HCT116 (cell line): Measurements from ENCODE around the gene CAPG. TPM values are rescaled to one million over a fixed set of nuclear protein-coding genes. Genes with fewer than 3 reads are reported as not detected.

Source experiments
- ATAC-seq: fragments of 200-7000 bp; cut with Tn5 transposase; 2 replicates; pipeline ENCODE4 v1.9.1; 2020; ENCODE audit warnings: mild to moderate bottlenecking, moderate library complexity
- BruUV-seq: library from RNA; stranded (reverse); fragments of 400-500 nt; replicated peaks from 2 replicates; lab custom pipeline; 2021; lab: Mats Ljungman, UMichigan
- CTCF ChIA-PET: fragments of 300-600 bp; sonication (Branson Sonifier 250); formaldehyde crosslinking; loops from one replicate; lab custom pipeline; 2021; ENCODE audit warnings: antibody characterized with exemption; lab: Charles Lee
- POLR2A ChIA-PET: fragments of 300-600, 350-600 bp; sonication (Branson Sonifier 250); formaldehyde crosslinking; loops from one replicate; lab custom pipeline; 2021; ENCODE audit warnings: antibody characterized with exemption; lab: Charles Lee
- RAD21 ChIA-PET, 2 experiments: fragments of 300-600 bp; sonication (Branson Sonifier 250); formaldehyde crosslinking; loops; one replicate each; lab custom pipeline; 2023; ENCODE audit warnings: low total read pairs in 2 of 2; ENCODE audit not compliant: uncharacterized antibody in 2 of 2, unreplicated experiment in 2 of 2, low non-redundant PET in 1 of 2; lab: Charles Lee
- DNase-seq: peaks from one replicate; pipeline ENCODE4 v3.0.0-alpha.2; 2010; ENCODE audit warnings: low read depth, low spot score
- H2AFZ ChIP-seq: fragments of 200-600 bp; shearing (Covaris generic), sonication (generic); 2 replicates; pipeline ENCODE4 v1.6.1; 2017; ENCODE audit warnings: low read depth, mixed run types, mixed read lengths, antibody characterized with exemption, low read length; ENCODE audit not compliant: poor library complexity, severe bottlenecking
- H3K27ac ChIP-seq: 2 replicates; pipeline ENCODE4 v1.5.1; 2012; ENCODE audit warnings: low read depth, low read length
- H3K27me3 ChIP-seq: fragments of 200-600 bp; sonication (generic); 2 replicates; pipeline ENCODE4 v1.6.1; 2016; ENCODE audit warnings: mixed run types, low read length, mixed read lengths; ENCODE audit not compliant: insufficient read depth
- H3K36me3 ChIP-seq, 2 experiments: fragments of 200-500 bp in 1 of 2; fragments of 200-600 bp in 1 of 2; sonication (Bioruptor generic) in 1 of 2; sonication (generic) in 1 of 2; 2 replicates each; pipeline versions ENCODE4 v1.5.1 to v1.6.1; 2014 to 2016; ENCODE audit warnings: low read length in 2 of 2, inconsistent platforms in 1 of 2, mixed read lengths in 1 of 2, mixed run types in 1 of 2; ENCODE audit not compliant: insufficient read depth in 2 of 2, control insufficient read depth in 1 of 2
- H3K4me1 ChIP-seq, 2 experiments: fragments of 200-600 bp in 1 of 2; sonication (generic) in 1 of 2; 2 replicates each; pipeline versions ENCODE4 v1.5.1 to v1.6.1; 2012 to 2017; ENCODE audit warnings: low read length in 2 of 2, inconsistent platforms in 1 of 2, mild to moderate bottlenecking in 1 of 2, mixed read lengths in 1 of 2, mixed run types in 1 of 2, moderate library complexity in 1 of 2; ENCODE audit not compliant: insufficient read depth in 2 of 2, control insufficient read depth in 1 of 2
- H3K4me2 ChIP-seq: fragments of 200-600 bp; sonication (generic); 2 replicates; pipeline ENCODE4 v1.6.1; 2017; ENCODE audit warnings: mixed run types, low read length, mixed read lengths
- H3K4me3 ChIP-seq, 2 experiments: fragments of 200-600 bp in 1 of 2; sonication (generic) in 1 of 2; replicated peaks in 1 of 2; 2 replicates each; pipeline ENCODE4 v1.5.1; 2011 to 2016; ENCODE audit warnings: low read length in 2 of 2, control low read depth in 1 of 2, low read depth in 1 of 2, mild to moderate bottlenecking in 1 of 2, mixed read lengths in 1 of 2, mixed run types in 1 of 2
- H3K79me2 ChIP-seq: fragments of 200-600 bp; sonication (generic); 2 replicates; pipeline ENCODE4 v1.6.1; 2017; ENCODE audit warnings: mild to moderate bottlenecking, mixed run types, low read length, moderate library complexity, mixed read lengths; ENCODE audit not compliant: insufficient read depth
- H3K9ac ChIP-seq: fragments of 200-600 bp; sonication (generic); 2 replicates; pipeline ENCODE4 v1.6.1; 2016; ENCODE audit warnings: low read length, mixed read lengths
- H3K9me2 ChIP-seq: fragments of 200-600 bp; sonication (generic), shearing (Covaris generic); 2 replicates; pipeline ENCODE4 v1.6.1; 2017; ENCODE audit warnings: mixed run types, mild to moderate bottlenecking, moderate library complexity; ENCODE audit not compliant: insufficient read depth
- H3K9me3 ChIP-seq, 2 experiments: fragments of 200-500 bp in 1 of 2; fragments of 200-600 bp in 1 of 2; sonication (Bioruptor generic) in 1 of 2; sonication (generic) in 1 of 2; 2 replicates each; pipeline ENCODE4 v1.6.1; 2014 to 2017; ENCODE audit warnings: low read length in 2 of 2, mixed read lengths in 2 of 2, inconsistent platforms in 1 of 2, low read depth in 1 of 2, mild to moderate bottlenecking in 1 of 2, mixed run types in 1 of 2, moderate library complexity in 1 of 2; ENCODE audit not compliant: control insufficient read depth in 1 of 2, insufficient read depth in 1 of 2
- H4K20me1 ChIP-seq: fragments of 200-600 bp; sonication (generic), shearing (Covaris generic); 2 replicates; pipeline ENCODE4 v1.6.1; 2017; ENCODE audit warnings: mixed run types, mild to moderate bottlenecking, moderate library complexity; ENCODE audit not compliant: insufficient read depth
- CBX3 ChIP-seq: IDR thresholded peaks from 2 replicates; pipeline ENCODE4 v1.6.1; 2012; ENCODE audit warnings: low read depth
- CEBPB ChIP-seq: IDR thresholded peaks from 2 replicates; pipeline ENCODE4 v1.6.1; 2012; ENCODE audit warnings: low read depth
- EGR1 ChIP-seq: IDR thresholded peaks from 2 replicates; pipeline ENCODE4 v1.6.1; 2012; ENCODE audit warnings: low read depth
- EZH2phosphoT487 ChIP-seq: fragments of 200-600 bp; IDR thresholded peaks from 2 replicates; pipeline ENCODE4 v1.6.1; 2018; ENCODE audit warnings: antibody characterized with exemption, borderline replicate concordance
- FOSL1 ChIP-seq: IDR thresholded peaks from 2 replicates; pipeline ENCODE4 v1.6.1; 2012; ENCODE audit warnings: low read depth
- JUND ChIP-seq: IDR thresholded peaks from 2 replicates; pipeline ENCODE4 v1.6.1; 2012
- MAX ChIP-seq: IDR thresholded peaks from 2 replicates; pipeline ENCODE4 v1.6.1; 2012
- SP1 ChIP-seq: IDR thresholded peaks from 2 replicates; pipeline ENCODE4 v1.6.1; 2012; ENCODE audit warnings: low read depth
- TCF7L2 ChIP-seq: IDR thresholded peaks from 2 replicates; pipeline ENCODE4 v1.7.0; 2011; ENCODE audit warnings: borderline replicate concordance, inconsistent platforms; ENCODE audit not compliant: insufficient read depth, insufficient read length; ENCODE audit errors: extremely low read depth
- YY1 ChIP-seq: IDR thresholded peaks from 2 replicates; pipeline ENCODE4 v1.6.1; 2011; ENCODE audit warnings: low read length, low read depth, moderate library complexity, mild to moderate bottlenecking; ENCODE audit not compliant: insufficient replicate concordance; ENCODE audit errors: extremely low read depth
- ZBTB33 ChIP-seq: IDR thresholded peaks from 2 replicates; pipeline ENCODE4 v1.6.1; 2011; ENCODE audit warnings: mild to moderate bottlenecking, low read length, moderate library complexity; ENCODE audit not compliant: insufficient replicate concordance; ENCODE audit errors: extremely low read depth
- intact Hi-C: fragments of 100-400 bp; cut with micrococcal nuclease; formaldehyde crosslinking; loops from 2 replicates; pipeline ENCODE4 v1.10.0; 2022
- total RNA-seq: library from RNA; stranded (reverse); gene quantifications from one replicate; pipeline ENCODE4 v1.2.1, GENCODE V29; 2021; ENCODE audit not compliant: unreplicated experiment
- TF ChIP-seq, protein P1 (sequence below), 3 experiments: fragments of 200-600 bp in 1 of 3; sonication (generic) in 1 of 3; IDR thresholded peaks in 2 of 3; conservative IDR thresholded peaks in 1 of 3; 2 replicates each; pipeline ENCODE4 v1.5.1; 2012 to 2017; ENCODE audit warnings: low read depth in 2 of 3, low read length in 2 of 3, antibody characterized with exemption in 1 of 3, borderline replicate concordance in 1 of 3, control low read depth in 1 of 3, mild to moderate bottlenecking in 1 of 3, mixed read lengths in 1 of 3, mixed run types in 1 of 3, moderate library complexity in 1 of 3; ENCODE audit not compliant: insufficient read depth in 1 of 3

Gene CAPG
- total RNA-seq, 1 experiment from 2014 or later: 223 TPM

DNA sequence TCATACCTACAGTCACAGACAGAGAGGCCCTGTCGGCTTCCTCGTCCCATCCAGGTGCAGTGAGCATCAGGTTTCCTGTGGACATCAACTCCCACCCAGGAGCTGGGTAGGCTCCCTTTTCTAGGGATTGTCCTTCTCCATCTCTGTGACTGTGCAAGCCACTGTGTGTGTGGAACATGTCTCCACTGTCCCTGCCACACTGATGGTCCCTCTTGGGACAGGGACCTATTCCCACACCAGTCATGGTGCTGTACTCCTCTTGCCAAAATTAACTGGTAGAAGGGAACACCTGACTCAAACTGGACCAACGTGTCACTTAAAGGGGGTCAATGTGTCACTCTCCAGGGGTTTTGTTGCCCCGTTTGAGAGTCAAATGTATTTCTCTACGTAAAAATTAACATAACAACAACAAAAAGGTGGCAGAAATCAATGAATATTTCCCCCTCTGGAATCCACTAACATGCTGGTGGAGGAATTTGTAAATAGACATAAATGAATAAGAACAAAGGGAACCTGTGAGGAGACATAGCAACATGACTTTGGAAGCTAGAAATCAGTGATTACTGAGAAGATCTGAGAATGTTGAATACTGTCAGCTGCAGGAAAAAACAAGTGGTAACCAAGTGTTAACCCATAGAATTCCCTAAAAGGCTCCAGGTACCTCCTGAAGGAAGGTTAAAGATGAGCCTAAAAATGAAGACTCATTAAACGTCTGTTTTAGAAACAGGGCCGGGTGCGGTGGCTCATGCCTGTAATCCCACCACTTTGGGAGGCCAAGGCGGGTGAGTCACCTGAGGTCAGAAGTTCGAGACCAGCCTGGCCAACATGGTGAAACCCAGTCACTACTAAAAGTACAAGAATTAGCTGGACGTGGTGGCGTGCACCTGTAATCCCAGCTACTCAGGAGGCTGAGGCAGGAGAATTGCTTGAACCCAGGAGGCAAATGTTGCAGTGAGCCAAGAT is 48.7 kb upstream of the CAPG start:
- Histone ChIP-seq H3K4me1 (peaks cover 53 to 69% of the 10 kb centered on the region in 2 experiments), H3K4me2 (peak overlapping the region; percentile 75), H2AFZ (peak overlapping the region; percentile 50), H3K4me3 (peak overlapping the region in 1 of 2 experiments; percentile 20; a peak in 1 of 4 replicates), H3K9me2 (no peaks in the 10 kb centered on the region), H3K27me3 (no peaks in the 10 kb centered on the region), H3K79me2 (no peaks in the 10 kb centered on the region), H3K27ac (peak overlapping the region; percentile 85), H4K20me1 (no peaks in the 10 kb centered on the region), H3K36me3 (no peaks in the 10 kb centered on the region), H3K9ac (peak overlapping the region; percentile 6), H3K9me3 (no peaks in the 10 kb centered on the region)
- ChIA-PET POLR2A (interaction anchor here (1.0 to 4.5 kb wide), 6 partner anchors 10 to 87 kb away, joined by 3 to 23 read pairs (median 8); no protein-coding TSS in a partner anchor), RAD21 (no interaction called here), CTCF (interaction anchor here (1.0 kb wide), 1 partner anchor 80 kb away, joined by 3 read pairs; the partner anchor contains the start of gene MAT2A)
- BruUV-seq: no TSS peak
- TF ChIP-seq MAX: no peak
- no peak for TF ChIP-seq EZH2phosphoT487
- peak; percentile 67; the same call in 1 of the 2 replicates for TF ChIP-seq CBX3
- TF ChIP-seq JUND: peak; percentile 30; the same call in 1 of the 2 replicates
- peak; percentile 20; the same call in 1 of the 2 replicates for TF ChIP-seq SP1
- no peak for DNase-seq
- intact Hi-C loops: loop anchor here (1.0 to 2.0 kb wide), 2 partner anchors 40 to 80 kb away; partner anchors contain the start of gene MAT2A
- peak; percentile 21 for ATAC-seq

DNA sequence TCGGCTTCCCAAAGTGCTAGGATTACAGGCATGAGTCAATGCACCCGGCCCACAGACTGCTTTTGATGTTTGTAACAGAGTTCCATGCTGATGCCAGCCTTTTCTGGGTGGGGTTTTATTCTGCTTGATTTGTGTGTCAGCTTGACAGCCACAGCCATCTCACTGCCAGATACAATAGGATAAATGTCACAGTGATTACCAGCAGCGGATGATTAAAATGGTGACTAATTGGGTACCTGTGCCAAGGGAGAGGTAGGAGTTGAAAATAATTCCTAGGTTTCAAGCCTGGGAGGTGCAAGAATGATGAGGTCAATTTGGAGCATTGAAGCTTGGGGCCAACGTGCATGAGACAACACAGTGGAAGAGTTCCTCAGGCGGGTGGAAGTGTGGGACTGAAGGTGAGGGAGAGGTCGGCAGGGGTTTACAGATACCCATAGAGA is 47.7 kb upstream of the CAPG start:
- CTCF ChIA-PET: interaction anchor here (0.8 to 1.0 kb wide), 2 partner anchors 38 to 81 kb away, joined by 3 read pairs; partner anchors contain the start of gene MAT2A
- Histone ChIP-seq H3K27me3 (no peaks in the 10 kb centered on the region), H2AFZ (peak overlapping the region; percentile 35), H3K4me3 (peak overlapping the region in 1 of 2 experiments; percentile 20; a peak in 1 of 4 replicates), H3K9me2 (no peaks in the 10 kb centered on the region), H3K36me3 (no peaks in the 10 kb centered on the region), H3K9ac (peak overlapping the region; percentile 6; the same call in 1 of the 2 replicates), H3K79me2 (no peaks in the 10 kb centered on the region), H3K4me1 (peaks cover 53 to 69% of the 10 kb centered on the region in 2 experiments), H3K4me2 (peak overlapping the region; percentile 75), H4K20me1 (no peaks in the 10 kb centered on the region), H3K27ac (peak overlapping the region; percentile 85), H3K9me3 (no peaks in the 10 kb centered on the region)
- peak; percentile 81 for ATAC-seq
- DNase-seq: peak; percentile 95
- no TSS peak for BruUV-seq
- POLR2A ChIA-PET: interaction anchor here (0.7 to 4.5 kb wide), 8 partner anchors 9 to 88 kb away, joined by 3 to 23 read pairs (median 8); partner anchors contain the start of gene MAT2A
- intact Hi-C loops: loop anchor here (1.0 to 2.0 kb wide), 2 partner anchors 41 to 81 kb away; partner anchors contain the start of gene MAT2A
- RAD21 ChIA-PET: no interaction called here
- TF ChIP-seq FOSL1 (peak; percentile 93), TCF7L2 (peak; percentile 88), EGR1 (no peak; the same call in 1 of the 2 replicates), ZBTB33 (peak; percentile 83), YY1 (peak; percentile 82), CEBPB (no peak; the same call in none of the 2 replicates)
- TF ChIP-seq, protein P1, sequence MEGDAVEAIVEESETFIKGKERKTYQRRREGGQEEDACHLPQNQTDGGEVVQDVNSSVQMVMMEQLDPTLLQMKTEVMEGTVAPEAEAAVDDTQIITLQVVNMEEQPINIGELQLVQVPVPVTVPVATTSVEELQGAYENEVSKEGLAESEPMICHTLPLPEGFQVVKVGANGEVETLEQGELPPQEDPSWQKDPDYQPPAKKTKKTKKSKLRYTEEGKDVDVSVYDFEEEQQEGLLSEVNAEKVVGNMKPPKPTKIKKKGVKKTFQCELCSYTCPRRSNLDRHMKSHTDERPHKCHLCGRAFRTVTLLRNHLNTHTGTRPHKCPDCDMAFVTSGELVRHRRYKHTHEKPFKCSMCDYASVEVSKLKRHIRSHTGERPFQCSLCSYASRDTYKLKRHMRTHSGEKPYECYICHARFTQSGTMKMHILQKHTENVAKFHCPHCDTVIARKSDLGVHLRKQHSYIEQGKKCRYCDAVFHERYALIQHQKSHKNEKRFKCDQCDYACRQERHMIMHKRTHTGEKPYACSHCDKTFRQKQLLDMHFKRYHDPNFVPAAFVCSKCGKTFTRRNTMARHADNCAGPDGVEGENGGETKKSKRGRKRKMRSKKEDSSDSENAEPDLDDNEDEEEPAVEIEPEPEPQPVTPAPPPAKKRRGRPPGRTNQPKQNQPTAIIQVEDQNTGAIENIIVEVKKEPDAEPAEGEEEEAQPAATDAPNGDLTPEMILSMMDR (IDR thresholded peaks at IDR 0.05 in 2 of 3, conservative IDR thresholded peaks at IDR 0.05 in 1 of 3; ENCODE audit: borderline replicate concordance in 1 of 3, insufficient read depth in 1 of 3, low read depth in 2 of 3, low read length in 2 of 3): no peak
